ENCODE results near the gene OSBPL6.

- no peak for TF ChIP-seq TSHZ2 (CRISPR knock-in tag; IDR thresholded peaks at IDR 0.05)
- TF ChIP-seq OSR1 (CRISPR knock-in tag; IDR thresholded peaks at IDR 0.05) = no peak
- TF ChIP-seq RARB (CRISPR knock-in tag; IDR thresholded peaks at IDR 0.05) = no peak
- TF ChIP-seq PATZ1 (CRISPR knock-in tag; IDR thresholded peaks at IDR 0.05; ENCODE audit: borderline replicate concordance) = no peak
- TF ChIP-seq ZFP3 (CRISPR knock-in tag; IDR thresholded peaks at IDR 0.05) = no peak
- TF ChIP-seq CREB5 (CRISPR knock-in tag; IDR thresholded peaks at IDR 0.05; ENCODE audit: low read depth) = no peak
Measured at GRCh38 chr2:178211943-178212342, 17.6 kb downstream of the OSBPL6 start.
